GM13977 (cell line): Measurements from ENCODE around the gene IZUMO1.
"Not testable (repeated sequence)": the region's sequence is repeated elsewhere in the genome, so short reads cannot be mapped to it uniquely, and the experiment has no call there.

Experiments
- DNase-seq: peaks from one replicate; pipeline ENCODE4 v3.0.0; 2012; ENCODE audit warnings: low spot score
- in situ Hi-C: fragments of 300-500 bp; cut with MboI; formaldehyde crosslinking; loops from one replicate; pipeline ENCODE4 v1.12.0; 2022; ENCODE audit warnings: low sequenced_read_pairs, low pct_unique_long_range_greater_than_20kb, mixed read lengths, inconsistent platforms; ENCODE audit not compliant: unreplicated experiment
- TF ChIP-seq, protein P1 (sequence below): IDR thresholded peaks from 2 replicates; pipeline ENCODE4 v1.5.1; 2012; ENCODE audit warnings: mild to moderate bottlenecking, control low read depth; ENCODE audit not compliant: insufficient read depth; ENCODE audit errors: extremely low read depth, missing control alignments

IZUMO1 gene

DNA sequence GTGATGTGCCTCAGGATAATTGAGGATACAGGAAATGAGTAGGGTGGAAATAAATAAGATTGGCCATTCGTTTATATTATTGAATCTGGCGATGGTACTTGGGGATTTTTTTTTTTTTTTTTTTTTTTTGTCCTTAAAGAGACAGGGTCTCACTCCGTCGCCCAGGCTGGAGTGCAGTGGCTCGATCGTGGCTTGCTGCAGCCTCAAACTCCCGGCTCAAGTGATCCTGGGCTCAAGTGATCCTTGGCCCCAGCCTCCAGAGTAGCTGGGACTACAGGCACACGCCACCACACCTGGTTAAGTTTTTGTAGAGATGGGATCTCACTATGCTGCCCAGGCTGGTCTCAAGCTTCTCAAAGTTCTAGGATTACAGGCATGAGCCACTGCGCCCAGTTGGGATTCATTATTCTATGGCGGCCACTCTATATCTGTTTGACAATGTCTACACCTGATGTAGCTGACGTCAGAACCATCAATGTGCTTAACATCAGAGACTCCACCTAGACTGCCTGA is 24.5 kb downstream of the IZUMO1 start:
- DNase-seq: no peak
- in situ Hi-C loops: no loop called here
- TF ChIP-seq, protein P1, sequence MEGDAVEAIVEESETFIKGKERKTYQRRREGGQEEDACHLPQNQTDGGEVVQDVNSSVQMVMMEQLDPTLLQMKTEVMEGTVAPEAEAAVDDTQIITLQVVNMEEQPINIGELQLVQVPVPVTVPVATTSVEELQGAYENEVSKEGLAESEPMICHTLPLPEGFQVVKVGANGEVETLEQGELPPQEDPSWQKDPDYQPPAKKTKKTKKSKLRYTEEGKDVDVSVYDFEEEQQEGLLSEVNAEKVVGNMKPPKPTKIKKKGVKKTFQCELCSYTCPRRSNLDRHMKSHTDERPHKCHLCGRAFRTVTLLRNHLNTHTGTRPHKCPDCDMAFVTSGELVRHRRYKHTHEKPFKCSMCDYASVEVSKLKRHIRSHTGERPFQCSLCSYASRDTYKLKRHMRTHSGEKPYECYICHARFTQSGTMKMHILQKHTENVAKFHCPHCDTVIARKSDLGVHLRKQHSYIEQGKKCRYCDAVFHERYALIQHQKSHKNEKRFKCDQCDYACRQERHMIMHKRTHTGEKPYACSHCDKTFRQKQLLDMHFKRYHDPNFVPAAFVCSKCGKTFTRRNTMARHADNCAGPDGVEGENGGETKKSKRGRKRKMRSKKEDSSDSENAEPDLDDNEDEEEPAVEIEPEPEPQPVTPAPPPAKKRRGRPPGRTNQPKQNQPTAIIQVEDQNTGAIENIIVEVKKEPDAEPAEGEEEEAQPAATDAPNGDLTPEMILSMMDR: no peak

DNA sequence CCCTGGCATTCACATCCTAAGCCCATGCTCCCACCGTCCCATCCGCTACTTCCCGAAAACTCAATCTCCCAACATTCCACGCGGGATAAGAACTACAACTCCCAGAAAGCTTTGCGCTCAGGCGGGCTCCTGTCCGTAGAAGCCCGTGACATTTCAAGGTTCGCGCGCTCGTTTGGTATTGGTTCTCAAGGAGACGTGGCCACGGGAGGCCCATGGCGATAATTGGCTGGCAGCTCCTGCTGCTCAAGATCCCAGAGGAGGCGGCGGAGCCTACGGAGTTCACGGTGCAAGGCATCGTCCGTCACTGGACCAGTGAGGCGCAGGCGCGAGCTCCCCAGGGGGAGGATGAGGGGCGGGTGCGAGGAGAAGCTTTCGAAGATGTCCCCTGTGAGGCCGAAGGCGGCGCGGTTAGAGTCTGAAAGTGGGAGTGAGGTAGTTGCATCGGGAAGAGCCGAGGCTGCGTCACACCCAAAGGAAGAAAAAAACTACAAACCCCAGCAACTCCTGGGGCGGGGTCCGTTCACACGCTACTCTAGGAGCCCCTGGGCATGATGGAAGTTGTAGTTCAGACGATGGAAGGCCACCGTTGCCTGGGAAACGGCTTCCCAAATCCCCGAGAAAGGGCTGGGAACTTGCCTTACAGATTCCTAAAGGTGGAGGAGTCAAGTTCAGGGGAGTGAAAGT is 26.0 kb downstream of the IZUMO1 start:
- in situ Hi-C loops: no loop called here
- TF ChIP-seq, protein P1: no peak

DNA sequence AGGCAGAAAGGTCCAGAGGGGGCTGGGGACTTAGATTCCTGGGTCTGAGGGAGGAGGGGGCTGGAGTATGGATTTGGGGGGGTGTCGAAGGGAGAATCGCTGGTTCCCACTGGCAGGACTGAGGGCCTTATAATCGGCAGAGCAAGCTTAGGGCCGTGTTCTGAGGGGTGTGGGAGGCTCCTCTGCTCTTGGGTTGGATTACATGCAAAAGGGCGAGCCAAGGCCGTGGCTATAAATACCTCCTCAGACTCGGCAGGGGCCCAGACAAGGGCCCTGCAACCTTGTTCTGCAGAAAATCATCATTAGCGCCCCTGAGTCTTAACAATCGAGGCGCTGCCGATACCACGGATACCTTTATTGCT is 26.5 kb downstream of the IZUMO1 start:
- no peak for DNase-seq
- in situ Hi-C loops: no loop called here
- TF ChIP-seq, protein P1: no peak

More for the DNA sequence above, 26.0 kb downstream of the IZUMO1 start:
- DNase-seq: peak; percentile 97

GRCh38 chr19:48719263-48720171 is 27.2 kb downstream of the IZUMO1 start, which contains the start of gene MAMSTR:
MAMSTR (minus strand) TSS chr19:48719725; CDS start chr19:48719031, 694 bp downstream.
- in situ Hi-C loops: no loop called here

GRCh38 chr19:48718711-48719231 is 27.9 kb downstream of the IZUMO1 start:
- no peak for DNase-seq
- TF ChIP-seq, protein P1: no peak
- in situ Hi-C loops: no loop called here

More at GRCh38 chr19:48719263-48720171, 27.2 kb downstream of the IZUMO1 start, which contains the start of gene MAMSTR:
- TF ChIP-seq, protein P1: no peak
- no peak for DNase-seq

DNA sequence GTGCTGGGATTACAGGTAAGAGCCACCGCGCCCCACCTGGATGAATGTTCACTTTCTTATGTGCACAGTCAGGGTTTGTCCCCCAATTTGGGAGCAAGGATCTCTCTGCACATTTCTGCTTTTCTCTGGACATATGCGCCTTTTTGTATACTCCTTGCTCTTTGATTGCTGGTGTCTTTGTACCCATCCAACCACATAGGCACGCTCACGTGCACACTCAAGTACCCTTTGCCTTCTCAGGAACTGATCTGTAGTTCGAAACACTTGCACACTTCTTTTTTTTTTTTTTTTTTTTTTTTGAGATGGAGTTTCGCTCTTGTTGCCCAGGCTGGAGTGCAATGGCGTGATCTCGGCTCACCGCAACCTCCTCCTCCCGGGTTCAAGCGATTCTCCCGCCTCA is 28.6 kb downstream of the IZUMO1 start:
- DNase-seq, in situ Hi-C loops: not testable (repeated sequence)
